ENCODE measurements around the gene BTN1A1. TPM values are rescaled to one million over a fixed set of nuclear protein-coding genes. Genes with fewer than 3 reads are reported as not detected.

The BTN1A1 gene
- polyA plus RNA-seq, 3 donors, result not detected

- WGBS (ENCODE audit: insufficient coverage), result no CpG with 5 or more reads among the region's 6 CpGs
- H3K27me3 ChIP-seq (ENCODE audit: control insufficient read depth in 2 of 2, insufficient read depth in 2 of 2, low read length in 2 of 2), result no peaks in the 10 kb centered on the region
- H3K27ac ChIP-seq (ENCODE audit: low read depth in 1 of 2, low read length in 2 of 2), result no peak overlapping the region
- no peaks in the 10 kb centered on the region for H3K36me3 ChIP-seq (replicated peaks in 1 of 2; ENCODE audit: control insufficient read depth in 1 of 2, insufficient read depth in 2 of 2, low read length in 2 of 2)
- no peaks in the 10 kb centered on the region for H3K9me3 ChIP-seq (replicated peaks in 1 of 2; ENCODE audit: control insufficient read depth in 1 of 2, insufficient read depth in 1 of 2, low read length in 2 of 2)
- H3K4me1 ChIP-seq (ENCODE audit: control insufficient read depth in 1 of 2, insufficient read depth in 2 of 2, low read length in 2 of 2), result peaks cover 13 to 19% of the 10 kb centered on the region in 2 donors
- H3K4me2 ChIP-seq (replicated peaks; ENCODE audit: extremely low read depth, low read length, poor library complexity, severe bottlenecking), result no peak overlapping the region
- no peaks in the 10 kb centered on the region for H4K20me1 ChIP-seq (ENCODE audit: insufficient read depth, low read length)
- Mint-ChIP-seq H3K4me3 (no peak overlapping the region), H3K4me1 (peaks cover 26% of the 10 kb centered on the region), H3K9me3 (peaks cover 0 to 8% (median 2%) of the 10 kb centered on the region in 7 donors), H3K27ac (no peak overlapping the region), H3K27me3 (ENCODE audit: low read depth in 3 of 3) (peaks cover 0 to 4% (median 0%) of the 10 kb centered on the region in 3 donors), H3K36me3 (no peaks in the 10 kb centered on the region)
- H3K9ac ChIP-seq (ENCODE audit: insufficient read depth, low read length, poor library complexity, severe bottlenecking), result no peak overlapping the region
- peak overlapping the region; percentile 38 for H2AFZ ChIP-seq (ENCODE audit: insufficient read depth, low read depth, low read length, poor library complexity, severe bottlenecking)
- no peaks in the 10 kb centered on the region for H3K79me2 ChIP-seq (ENCODE audit: insufficient read depth, low read length)
- intact Hi-C loops (cut with micrococcal nuclease), result no loop called here
- H3K4me3 ChIP-seq (replicated peaks in 1 of 3; ENCODE audit: low read depth in 2 of 3, low read length in 3 of 3), result no peak overlapping the region
- no peak for DNase-seq
- no peak for TF ChIP-seq CTCF (IDR thresholded peaks at IDR 0.05)
These were observed 14.9 kb upstream of the BTN1A1 start for GRCh38 chr6:26485112-26485780.

GRCh38 chr6:26486358-26486757, 13.7 kb upstream of the BTN1A1 start:
- intact Hi-C loops (cut with micrococcal nuclease), result no loop called here
- Histone ChIP-seq H3K4me2 (replicated peaks; ENCODE audit: extremely low read depth, low read length, poor library complexity, severe bottlenecking) (no peak overlapping the region), H3K4me3 (replicated peaks in 1 of 3; ENCODE audit: low read depth in 2 of 3, low read length in 3 of 3) (no peak overlapping the region), H3K79me2 (ENCODE audit: insufficient read depth, low read length) (no peaks in the 10 kb centered on the region), H4K20me1 (ENCODE audit: insufficient read depth, low read length) (no peaks in the 10 kb centered on the region), H2AFZ (ENCODE audit: insufficient read depth, low read depth, low read length, poor library complexity, severe bottlenecking) (no peak overlapping the region), H3K9me3 (replicated peaks in 1 of 2; ENCODE audit: control insufficient read depth in 1 of 2, insufficient read depth in 1 of 2, low read length in 2 of 2) (no peaks in the 10 kb centered on the region), H3K27me3 (ENCODE audit: control insufficient read depth in 2 of 2, insufficient read depth in 2 of 2, low read length in 2 of 2) (no peaks in the 10 kb centered on the region), H3K27ac (ENCODE audit: low read depth in 1 of 2, low read length in 2 of 2) (no peak overlapping the region), H3K36me3 (replicated peaks in 1 of 2; ENCODE audit: control insufficient read depth in 1 of 2, insufficient read depth in 2 of 2, low read length in 2 of 2) (no peaks in the 10 kb centered on the region), H3K9ac (ENCODE audit: insufficient read depth, low read length, poor library complexity, severe bottlenecking) (no peak overlapping the region), H3K4me1 (ENCODE audit: control insufficient read depth in 1 of 2, insufficient read depth in 2 of 2, low read length in 2 of 2) (peaks cover 6 to 8% of the 10 kb centered on the region in 2 donors)
- Mint-ChIP-seq H3K27ac (no peak overlapping the region), H3K27me3 (ENCODE audit: low read depth in 3 of 3) (peaks cover 0 to 4% (median 0%) of the 10 kb centered on the region in 3 donors), H3K36me3 (no peaks in the 10 kb centered on the region), H3K9me3 (peaks cover 0 to 8% (median 2%) of the 10 kb centered on the region in 7 donors), H3K4me1 (peaks cover 15% of the 10 kb centered on the region), H3K4me3 (no peak overlapping the region)
- WGBS (ENCODE audit: insufficient coverage), result no CpG with 5 or more reads among the region's 5 CpGs
- TF ChIP-seq CTCF (IDR thresholded peaks at IDR 0.05), result no peak
- DNase-seq, result no peak

Measured in CD14-positive monocyte (primary cell).